HepG2 (cell line): ENCODE data around the gene INTS2. TPM values are rescaled to one million over a fixed set of nuclear protein-coding genes. Genes with fewer than 3 reads are reported as not detected.

ENCODE experiments used
- FLYWCH1 ChIP-seq: sonication (generic); formaldehyde crosslinking; IDR thresholded peaks from 2 replicates; pipeline ENCODE4 v1.8.1; 2023; ENCODE audit warnings: mild to moderate bottlenecking, missing genetic modification reagents
- SIN3B ChIP-seq: fragments of 150-350 bp; IDR thresholded peaks from 2 replicates; pipeline ENCODE4 v1.6.1; 2014; ENCODE audit warnings: low read length
- SMC3 ChIP-seq: IDR thresholded peaks from 2 replicates; pipeline ENCODE4 v1.6.1; 2011; ENCODE audit warnings: low read length, improper control_type of control experiment
- SRSF1 ChIP-seq: fragments of 200-400 bp; formaldehyde crosslinking; optimal IDR thresholded peaks from 2 replicates; pipeline ENCODE3; 2017; ENCODE audit warnings: mild to moderate bottlenecking, low read depth, low read length, moderate library complexity
- ZFYVE20 ChIP-seq: sonication (generic); formaldehyde crosslinking; IDR thresholded peaks from 2 replicates; pipeline ENCODE4 v1.8.0; 2023; ENCODE audit warnings: low read depth, mild to moderate bottlenecking, moderate library complexity, missing genetic modification reagents, borderline replicate concordance
- ZKSCAN5 ChIP-seq: sonication (generic); formaldehyde crosslinking; IDR thresholded peaks from 2 replicates; pipeline ENCODE4 v1.5.1; 2020; ENCODE audit warnings: mild to moderate bottlenecking, missing genetic modification reagents
- ZNF382 ChIP-seq: sonication (generic); formaldehyde crosslinking; IDR thresholded peaks from 2 replicates; pipeline ENCODE4 v1.5.0; 2020; ENCODE audit warnings: missing genetic modification reagents, mild to moderate bottlenecking, borderline replicate concordance
- ZNF550 ChIP-seq: sonication (generic); formaldehyde crosslinking; IDR thresholded peaks from 2 replicates; pipeline ENCODE4 v1.4.0; 2020; ENCODE audit warnings: mild to moderate bottlenecking, missing genetic modification reagents, borderline replicate concordance
- ZNF703 ChIP-seq: sonication (generic); formaldehyde crosslinking; IDR thresholded peaks from 2 replicates; pipeline ENCODE4 v1.5.1; 2020; ENCODE audit warnings: missing genetic modification reagents, mild to moderate bottlenecking, moderate library complexity, borderline replicate concordance
- ZNF850 ChIP-seq: sonication (generic); formaldehyde crosslinking; conservative IDR thresholded peaks from 2 replicates; pipeline ENCODE4 v1.9.0; 2021; ENCODE audit warnings: mild to moderate bottlenecking, missing genetic modification reagents
- polyA plus RNA-seq, 8 experiments: library from polyadenylated mRNA; depleted of rRNA in 3 of 8; stranded (reverse) in 7 of 8; unstranded in 1 of 8; fragments of >200 nt; fragmentation: Illumina TruSeq in 4 of 8; extraction: Trizol in 4 of 8; gene quantifications; 2 replicates each; pipeline versions ENCODE4 v1.2.1 to v1.2.3, GENCODE V29; 2011 to 2016; ENCODE audit warnings: low read depth in 4 of 8, missing spikeins in 1 of 8, mixed read lengths in 1 of 8; ENCODE audit not compliant: insufficient read depth in 1 of 8
- total RNA-seq, 5 experiments: library from RNA; depleted of rRNA; stranded (reverse); fragments of >200 nt; fragmentation: Illumina TruSeq; extraction: Trizol; gene quantifications; 2 replicates each; pipeline ENCODE4 v1.2.3, GENCODE V29; 2016; ENCODE audit warnings: low read depth in 1 of 5
- TF ChIP-seq, protein P1 (sequence below): sonication (generic); formaldehyde crosslinking; IDR thresholded peaks from 2 replicates; pipeline ENCODE4 v1.5.1; 2020; ENCODE audit warnings: missing genetic modification reagents, mild to moderate bottlenecking, borderline replicate concordance
- TF ChIP-seq, protein P2 (sequence below): sonication (generic); formaldehyde crosslinking; conservative IDR thresholded peaks from 2 replicates; pipeline ENCODE4 v1.8.1; 2023; ENCODE audit warnings: missing genetic modification reagents
- TF ChIP-seq, protein P3 (sequence below): sonication (generic); formaldehyde crosslinking; IDR thresholded peaks from 2 replicates; pipeline ENCODE4 v1.4.0; 2020; ENCODE audit warnings: missing genetic modification reagents
- TF ChIP-seq, protein P4 (sequence below): sonication (generic); formaldehyde crosslinking; IDR thresholded peaks from 2 replicates; pipeline ENCODE4 v1.5.0; 2020; ENCODE audit warnings: mild to moderate bottlenecking, missing genetic modification reagents, borderline replicate concordance
- TF ChIP-seq, protein P5 (sequence below): IDR thresholded peaks from 2 replicates; pipeline ENCODE4 v1.6.1; 2012; ENCODE audit warnings: low read length, improper control_type of control experiment

INTS2 gene
- total and polyA plus RNA-seq, 2 of the 13 experiments (the other 11 are each of a cell fraction or from before 2014, with no cell fraction given) = 20.5 to 30.2 TPM

- TF ChIP-seq, protein P1, sequence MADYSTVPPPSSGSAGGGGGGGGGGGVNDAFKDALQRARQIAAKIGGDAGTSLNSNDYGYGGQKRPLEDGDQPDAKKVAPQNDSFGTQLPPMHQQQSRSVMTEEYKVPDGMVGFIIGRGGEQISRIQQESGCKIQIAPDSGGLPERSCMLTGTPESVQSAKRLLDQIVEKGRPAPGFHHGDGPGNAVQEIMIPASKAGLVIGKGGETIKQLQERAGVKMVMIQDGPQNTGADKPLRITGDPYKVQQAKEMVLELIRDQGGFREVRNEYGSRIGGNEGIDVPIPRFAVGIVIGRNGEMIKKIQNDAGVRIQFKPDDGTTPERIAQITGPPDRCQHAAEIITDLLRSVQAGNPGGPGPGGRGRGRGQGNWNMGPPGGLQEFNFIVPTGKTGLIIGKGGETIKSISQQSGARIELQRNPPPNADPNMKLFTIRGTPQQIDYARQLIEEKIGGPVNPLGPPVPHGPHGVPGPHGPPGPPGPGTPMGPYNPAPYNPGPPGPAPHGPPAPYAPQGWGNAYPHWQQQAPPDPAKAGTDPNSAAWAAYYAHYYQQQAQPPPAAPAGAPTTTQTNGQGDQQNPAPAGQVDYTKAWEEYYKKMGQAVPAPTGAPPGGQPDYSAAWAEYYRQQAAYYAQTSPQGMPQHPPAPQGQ (CRISPR knock-in tag) = no peak
- TF ChIP-seq ZNF382 (no peak), SIN3B (peak; percentile 89), SMC3 (no peak), ZFYVE20 (CRISPR knock-in tag) (0 out of 2 replicates have a peak, but pooled peaks have one; percentile 56), ZNF703 (CRISPR knock-in tag) (no peak), ZNF850 (CRISPR knock-in tag) (no peak), ZNF550 (CRISPR knock-in tag) (no peak), FLYWCH1 (CRISPR knock-in tag) (no peak), ZKSCAN5 (0 out of 2 replicates have a peak, but pooled peaks have one; percentile 35), SRSF1 (no peak)
- TF ChIP-seq, protein P2, sequence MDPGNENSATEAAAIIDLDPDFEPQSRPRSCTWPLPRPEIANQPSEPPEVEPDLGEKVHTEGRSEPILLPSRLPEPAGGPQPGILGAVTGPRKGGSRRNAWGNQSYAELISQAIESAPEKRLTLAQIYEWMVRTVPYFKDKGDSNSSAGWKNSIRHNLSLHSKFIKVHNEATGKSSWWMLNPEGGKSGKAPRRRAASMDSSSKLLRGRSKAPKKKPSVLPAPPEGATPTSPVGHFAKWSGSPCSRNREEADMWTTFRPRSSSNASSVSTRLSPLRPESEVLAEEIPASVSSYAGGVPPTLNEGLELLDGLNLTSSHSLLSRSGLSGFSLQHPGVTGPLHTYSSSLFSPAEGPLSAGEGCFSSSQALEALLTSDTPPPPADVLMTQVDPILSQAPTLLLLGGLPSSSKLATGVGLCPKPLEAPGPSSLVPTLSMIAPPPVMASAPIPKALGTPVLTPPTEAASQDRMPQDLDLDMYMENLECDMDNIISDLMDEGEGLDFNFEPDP (CRISPR knock-in tag) = no peak
- TF ChIP-seq, protein P3, sequence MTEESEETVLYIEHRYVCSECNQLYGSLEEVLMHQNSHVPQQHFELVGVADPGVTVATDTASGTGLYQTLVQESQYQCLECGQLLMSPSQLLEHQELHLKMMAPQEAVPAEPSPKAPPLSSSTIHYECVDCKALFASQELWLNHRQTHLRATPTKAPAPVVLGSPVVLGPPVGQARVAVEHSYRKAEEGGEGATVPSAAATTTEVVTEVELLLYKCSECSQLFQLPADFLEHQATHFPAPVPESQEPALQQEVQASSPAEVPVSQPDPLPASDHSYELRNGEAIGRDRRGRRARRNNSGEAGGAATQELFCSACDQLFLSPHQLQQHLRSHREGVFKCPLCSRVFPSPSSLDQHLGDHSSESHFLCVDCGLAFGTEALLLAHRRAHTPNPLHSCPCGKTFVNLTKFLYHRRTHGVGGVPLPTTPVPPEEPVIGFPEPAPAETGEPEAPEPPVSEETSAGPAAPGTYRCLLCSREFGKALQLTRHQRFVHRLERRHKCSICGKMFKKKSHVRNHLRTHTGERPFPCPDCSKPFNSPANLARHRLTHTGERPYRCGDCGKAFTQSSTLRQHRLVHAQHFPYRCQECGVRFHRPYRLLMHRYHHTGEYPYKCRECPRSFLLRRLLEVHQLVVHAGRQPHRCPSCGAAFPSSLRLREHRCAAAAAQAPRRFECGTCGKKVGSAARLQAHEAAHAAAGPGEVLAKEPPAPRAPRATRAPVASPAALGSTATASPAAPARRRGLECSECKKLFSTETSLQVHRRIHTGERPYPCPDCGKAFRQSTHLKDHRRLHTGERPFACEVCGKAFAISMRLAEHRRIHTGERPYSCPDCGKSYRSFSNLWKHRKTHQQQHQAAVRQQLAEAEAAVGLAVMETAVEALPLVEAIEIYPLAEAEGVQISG (CRISPR knock-in tag) = 0 out of 2 replicates have a peak, but pooled peaks have one; percentile 47
- TF ChIP-seq, protein P4, sequence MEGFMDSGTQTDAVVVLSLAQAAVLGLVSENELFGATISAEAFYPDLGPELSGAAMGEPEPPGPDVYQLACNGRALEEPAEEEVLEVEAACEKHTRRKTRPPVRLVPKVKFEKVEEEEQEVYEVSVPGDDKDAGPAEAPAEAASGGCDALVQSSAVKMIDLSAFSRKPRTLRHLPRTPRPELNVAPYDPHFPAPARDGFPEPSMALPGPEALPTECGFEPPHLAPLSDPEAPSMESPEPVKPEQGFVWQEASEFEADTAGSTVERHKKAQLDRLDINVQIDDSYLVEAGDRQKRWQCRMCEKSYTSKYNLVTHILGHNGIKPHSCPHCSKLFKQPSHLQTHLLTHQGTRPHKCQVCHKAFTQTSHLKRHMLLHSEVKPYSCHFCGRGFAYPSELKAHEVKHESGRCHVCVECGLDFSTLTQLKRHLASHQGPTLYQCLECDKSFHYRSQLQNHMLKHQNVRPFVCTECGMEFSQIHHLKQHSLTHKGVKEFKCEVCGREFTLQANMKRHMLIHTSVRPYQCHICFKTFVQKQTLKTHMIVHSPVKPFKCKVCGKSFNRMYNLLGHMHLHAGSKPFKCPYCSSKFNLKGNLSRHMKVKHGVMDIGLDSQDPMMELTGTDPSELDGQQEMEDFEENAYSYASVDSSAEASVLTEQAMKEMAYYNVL (CRISPR knock-in tag) = no peak; the same call in 1 of the 2 replicates
- TF ChIP-seq, protein P5, sequence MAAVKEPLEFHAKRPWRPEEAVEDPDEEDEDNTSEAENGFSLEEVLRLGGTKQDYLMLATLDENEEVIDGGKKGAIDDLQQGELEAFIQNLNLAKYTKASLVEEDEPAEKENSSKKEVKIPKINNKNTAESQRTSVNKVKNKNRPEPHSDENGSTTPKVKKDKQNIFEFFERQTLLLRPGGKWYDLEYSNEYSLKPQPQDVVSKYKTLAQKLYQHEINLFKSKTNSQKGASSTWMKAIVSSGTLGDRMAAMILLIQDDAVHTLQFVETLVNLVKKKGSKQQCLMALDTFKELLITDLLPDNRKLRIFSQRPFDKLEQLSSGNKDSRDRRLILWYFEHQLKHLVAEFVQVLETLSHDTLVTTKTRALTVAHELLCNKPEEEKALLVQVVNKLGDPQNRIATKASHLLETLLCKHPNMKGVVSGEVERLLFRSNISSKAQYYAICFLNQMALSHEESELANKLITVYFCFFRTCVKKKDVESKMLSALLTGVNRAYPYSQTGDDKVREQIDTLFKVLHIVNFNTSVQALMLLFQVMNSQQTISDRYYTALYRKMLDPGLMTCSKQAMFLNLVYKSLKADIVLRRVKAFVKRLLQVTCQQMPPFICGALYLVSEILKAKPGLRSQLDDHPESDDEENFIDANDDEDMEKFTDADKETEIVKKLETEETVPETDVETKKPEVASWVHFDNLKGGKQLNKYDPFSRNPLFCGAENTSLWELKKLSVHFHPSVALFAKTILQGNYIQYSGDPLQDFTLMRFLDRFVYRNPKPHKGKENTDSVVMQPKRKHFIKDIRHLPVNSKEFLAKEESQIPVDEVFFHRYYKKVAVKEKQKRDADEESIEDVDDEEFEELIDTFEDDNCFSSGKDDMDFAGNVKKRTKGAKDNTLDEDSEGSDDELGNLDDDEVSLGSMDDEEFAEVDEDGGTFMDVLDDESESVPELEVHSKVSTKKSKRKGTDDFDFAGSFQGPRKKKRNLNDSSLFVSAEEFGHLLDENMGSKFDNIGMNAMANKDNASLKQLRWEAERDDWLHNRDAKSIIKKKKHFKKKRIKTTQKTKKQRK = no peak
These were observed 64.6 kb downstream of the INTS2 start, which contains the start of gene BRIP1 (continued) for GRCh38 chr17:61862975-61863800.
